GM18861 (cell line): ENCODE data around the gene PRKN.
"Not testable (repeated sequence)": the region's sequence is repeated elsewhere in the genome, so short reads cannot be mapped to it uniquely, and the experiment has no call there.

Source experiments
- ATAC-seq: cut with Tn5 transposase; IDR thresholded peaks from one replicate; pipeline ENCODE4 v1.9.1; 2021; ENCODE audit not compliant: unreplicated experiment

The PRKN gene

DNA sequence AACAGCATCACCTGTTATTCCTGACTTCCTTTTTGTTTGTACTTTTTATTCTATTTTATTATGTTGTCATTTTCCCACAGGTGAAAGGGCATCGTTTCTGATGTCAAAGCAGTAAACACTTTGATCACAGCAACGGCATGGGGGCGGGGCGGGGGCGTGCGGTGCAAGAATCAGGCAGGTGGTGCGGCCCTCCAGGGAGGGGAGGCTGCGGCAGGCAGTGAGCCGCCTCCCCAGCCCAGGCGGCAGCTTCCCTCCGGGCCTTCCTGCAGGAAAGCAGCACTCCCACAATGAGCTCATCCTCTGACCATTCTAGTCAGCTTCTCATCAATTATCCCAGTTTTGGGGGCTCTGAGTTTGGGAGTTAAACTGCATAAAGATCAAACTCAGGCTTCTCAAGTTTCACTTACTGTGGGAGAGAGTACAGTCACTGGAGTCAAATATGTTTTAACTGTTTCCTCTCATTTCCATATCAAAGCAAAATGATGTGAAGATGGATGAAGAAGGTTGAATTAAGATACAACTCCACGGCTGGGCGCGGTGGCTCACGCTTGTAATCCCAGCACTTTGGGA is 845.3 kb downstream of the PRKN start:
- ATAC-seq: no peak

DNA sequence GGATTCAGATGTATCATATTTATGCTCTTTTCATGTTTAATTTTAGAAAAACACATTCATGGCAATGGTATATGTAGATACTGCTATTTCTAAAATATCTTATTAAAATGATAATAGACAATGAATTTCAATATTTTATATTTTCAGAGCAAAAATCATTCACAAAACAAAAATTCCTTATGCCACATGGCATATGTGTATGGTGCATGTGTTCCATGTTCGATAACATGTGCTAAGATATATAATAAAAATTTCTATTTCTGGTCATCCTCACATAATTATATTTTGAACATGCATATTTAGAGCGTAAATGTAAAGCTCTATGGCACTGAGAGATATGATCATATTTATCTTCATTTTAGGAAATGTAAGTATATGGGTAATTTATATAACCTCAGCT is 847.5 kb downstream of the PRKN start:
- ATAC-seq: no peak

DNA sequence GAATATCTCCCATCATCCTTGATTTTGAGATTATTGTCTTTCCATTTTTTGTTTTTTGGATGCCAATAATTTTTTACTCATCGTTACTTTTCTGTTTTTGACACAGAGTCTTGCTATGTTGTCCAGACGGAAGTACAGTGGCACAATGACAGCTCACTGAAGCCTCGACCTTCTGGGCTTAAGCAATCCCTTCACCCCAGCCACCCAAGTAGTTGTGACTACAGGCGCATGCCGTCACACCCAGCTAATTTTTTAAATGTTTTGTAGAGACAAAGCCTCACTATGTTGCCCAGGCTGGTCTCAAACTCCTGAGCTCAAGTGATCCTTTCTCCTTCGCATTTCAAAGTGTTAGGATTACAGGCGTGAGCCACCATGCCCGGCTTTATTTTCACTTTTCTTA is 851.3 kb downstream of the PRKN start:
- no peak for ATAC-seq

DNA sequence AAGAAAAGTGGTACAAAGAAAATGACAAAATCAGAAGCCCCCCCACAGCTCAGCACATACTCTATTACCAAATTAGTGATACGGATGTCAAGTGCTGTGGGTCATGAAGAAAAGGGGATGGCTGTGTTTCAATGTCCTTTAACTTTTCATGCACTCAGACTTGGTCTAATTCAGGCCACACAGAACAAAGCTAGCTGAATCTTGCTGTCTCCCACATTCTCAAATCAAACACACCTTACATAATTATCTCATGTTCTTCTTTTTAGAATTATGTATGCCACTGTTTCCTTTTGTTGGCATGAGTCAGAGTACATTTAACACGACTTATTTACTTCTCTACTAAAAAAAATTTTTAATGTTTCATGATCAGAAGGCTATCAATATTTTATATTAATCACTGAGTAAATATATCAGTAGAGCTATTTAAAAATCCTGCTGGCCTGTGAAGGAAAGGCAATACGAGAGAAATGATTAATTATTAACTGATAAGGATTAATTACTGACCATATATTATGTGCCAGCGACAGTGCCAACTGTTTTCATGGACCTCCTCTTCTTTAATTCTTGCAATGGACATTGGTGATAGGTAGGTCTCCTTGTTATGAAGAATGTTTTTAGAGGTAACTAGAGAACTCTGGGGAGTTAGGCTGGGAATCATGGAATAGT is 857.2 kb downstream of the PRKN start:
- ATAC-seq: no peak

DNA sequence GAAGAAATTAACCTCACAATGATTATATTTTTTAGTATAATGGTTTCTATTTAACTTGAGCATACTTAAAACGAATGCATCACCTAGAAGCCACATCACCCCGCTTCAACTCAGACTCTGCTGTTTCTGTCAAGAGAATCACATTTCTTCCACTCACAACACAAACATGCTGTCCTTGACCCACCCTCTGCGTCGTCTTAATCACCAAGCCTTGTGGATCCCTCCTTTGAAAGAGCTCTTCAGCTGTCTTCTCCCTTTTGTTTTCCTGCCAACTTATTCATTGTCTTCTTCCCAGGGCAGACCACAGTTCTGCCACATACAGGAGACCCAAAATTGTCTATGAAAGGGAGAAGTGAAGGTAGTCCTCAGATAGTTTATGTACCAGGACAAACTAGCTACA is 858.1 kb downstream of the PRKN start:
- no peak for ATAC-seq

DNA sequence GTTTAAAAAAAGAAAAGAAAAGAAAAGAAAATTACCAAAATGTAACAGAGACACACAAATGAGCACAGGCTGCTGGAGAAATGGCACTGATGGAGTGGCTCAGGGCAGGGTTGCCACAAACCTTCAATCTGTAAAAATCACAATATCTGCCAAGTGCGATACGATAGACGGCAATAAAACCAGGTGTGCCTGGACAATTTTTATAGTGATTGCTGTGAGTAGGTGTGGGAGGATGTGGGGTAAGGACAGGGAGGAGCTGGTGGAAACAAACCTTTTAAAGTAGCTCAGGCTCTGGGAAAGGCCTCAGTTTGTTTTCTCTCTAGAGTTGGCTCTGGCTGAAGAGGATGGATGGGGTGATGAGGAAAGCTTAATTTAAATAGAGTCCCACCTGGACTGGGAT is 861.0 kb downstream of the PRKN start:
- no peak for ATAC-seq

DNA sequence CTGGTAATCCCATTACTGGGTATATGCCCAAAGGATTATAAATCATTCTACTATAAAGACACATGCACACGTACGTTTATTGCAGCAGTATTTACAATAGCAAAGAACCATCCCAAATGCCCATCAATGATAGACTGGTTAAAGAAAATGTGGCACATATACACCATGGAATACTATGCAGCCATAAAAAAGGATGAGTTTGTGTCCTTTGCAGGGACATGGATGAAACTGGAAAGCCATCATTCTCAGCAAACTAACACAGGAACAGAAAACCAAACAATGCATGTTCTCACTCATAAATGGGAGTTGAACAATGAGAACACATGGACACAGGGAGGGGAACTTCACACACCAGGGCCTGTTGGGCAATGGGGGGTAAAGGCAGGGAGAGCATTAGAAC is 866.5 kb downstream of the PRKN start:
- not testable (repeated sequence) for ATAC-seq

DNA sequence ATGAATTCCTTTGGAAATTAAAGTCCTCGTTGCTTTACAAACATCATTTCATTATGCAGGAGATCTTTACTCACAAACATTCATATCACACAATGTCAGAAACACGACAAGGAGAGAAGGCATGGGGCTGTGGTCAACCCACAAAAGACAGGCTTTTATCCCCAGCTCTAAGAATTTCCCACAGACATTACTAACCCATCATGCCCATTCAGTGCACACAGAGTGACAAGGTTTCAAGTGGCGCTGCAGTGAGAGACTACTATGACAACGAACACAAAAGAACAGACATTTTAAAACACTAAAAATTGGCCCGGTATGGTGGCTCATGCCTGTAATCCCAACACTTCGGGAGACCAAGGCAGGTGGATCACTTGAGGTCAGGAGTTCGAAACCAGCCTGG is 873.9 kb downstream of the PRKN start:
- ATAC-seq: no peak

DNA sequence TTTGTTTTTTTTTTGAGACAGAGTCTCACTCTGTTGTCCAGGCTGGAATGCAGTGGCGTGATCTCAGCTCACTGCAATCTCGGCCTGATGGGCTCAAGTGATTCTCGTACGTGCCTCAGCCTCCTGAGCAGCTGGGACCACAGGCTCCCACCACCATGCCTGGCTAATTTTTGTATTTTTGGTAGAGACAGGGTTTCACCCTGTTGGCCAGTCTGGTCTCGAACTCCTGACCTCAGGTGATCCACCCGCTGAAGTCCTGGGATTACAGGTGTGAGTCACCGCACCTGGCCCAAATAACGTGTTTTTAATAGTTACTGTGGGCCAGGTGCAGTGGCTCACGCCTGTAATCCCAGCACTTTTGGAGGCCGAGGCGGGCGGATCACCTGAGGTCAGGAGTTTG is 876.1 kb downstream of the PRKN start:
- ATAC-seq: not testable (repeated sequence)

DNA sequence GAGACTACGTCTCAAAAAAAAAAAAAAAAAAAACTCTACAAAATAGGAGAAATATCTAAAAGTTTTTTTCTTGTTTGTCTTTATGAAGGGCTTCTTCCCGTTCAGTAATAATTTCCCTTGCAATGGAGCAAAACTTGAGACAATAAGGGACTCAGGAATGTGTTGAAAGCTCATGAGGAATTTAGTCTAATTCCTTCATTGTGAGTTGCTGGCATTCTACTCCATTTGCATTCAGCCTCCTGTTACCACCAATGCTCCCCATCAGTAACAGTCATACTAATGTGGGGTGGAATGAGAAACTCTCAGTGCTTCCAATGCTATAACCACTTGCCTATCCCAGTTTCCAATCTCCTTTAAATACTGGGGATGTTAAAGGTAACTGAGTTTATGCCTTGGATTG is 877.0 kb downstream of the PRKN start:
- no peak for ATAC-seq

DNA sequence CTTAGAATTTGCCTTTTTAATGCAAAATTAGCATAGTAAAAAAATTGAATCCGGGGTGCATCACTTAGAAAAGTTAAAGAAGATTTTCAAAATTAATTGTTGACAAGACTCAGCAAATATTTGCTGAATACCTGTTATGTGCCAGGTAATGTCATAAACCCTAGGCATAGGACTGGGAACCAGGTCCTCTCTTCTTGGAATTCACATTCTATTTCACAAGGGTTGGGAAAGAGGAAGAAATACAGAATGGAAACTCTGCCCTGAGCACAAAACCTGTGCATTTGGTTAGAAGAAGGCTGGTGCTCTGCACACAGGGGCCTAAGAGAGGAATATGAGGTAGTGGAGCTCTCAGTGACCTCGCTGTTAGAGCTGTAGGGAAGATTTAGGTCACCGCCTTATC is 879.9 kb downstream of the PRKN start:
- ATAC-seq: no peak

DNA sequence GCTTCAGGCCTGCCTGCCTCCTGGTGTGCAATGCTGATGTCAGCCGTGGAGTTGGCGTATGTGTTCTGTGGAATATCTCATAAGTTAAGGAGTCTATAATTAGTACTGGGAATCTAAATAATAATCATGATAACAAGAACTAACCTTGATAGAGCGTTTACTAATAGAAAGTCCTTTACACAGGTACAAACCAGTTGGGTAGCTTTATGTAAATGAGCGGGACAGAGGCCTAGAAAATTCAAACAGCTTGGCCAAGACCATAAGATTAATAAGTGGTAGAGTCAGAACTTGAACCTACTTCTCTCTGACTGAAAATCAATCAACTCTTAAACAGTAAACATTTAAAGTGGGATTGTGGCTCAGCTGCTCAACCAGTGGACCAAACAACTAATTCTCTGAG is 882.8 kb downstream of the PRKN start:
- no peak for ATAC-seq

DNA sequence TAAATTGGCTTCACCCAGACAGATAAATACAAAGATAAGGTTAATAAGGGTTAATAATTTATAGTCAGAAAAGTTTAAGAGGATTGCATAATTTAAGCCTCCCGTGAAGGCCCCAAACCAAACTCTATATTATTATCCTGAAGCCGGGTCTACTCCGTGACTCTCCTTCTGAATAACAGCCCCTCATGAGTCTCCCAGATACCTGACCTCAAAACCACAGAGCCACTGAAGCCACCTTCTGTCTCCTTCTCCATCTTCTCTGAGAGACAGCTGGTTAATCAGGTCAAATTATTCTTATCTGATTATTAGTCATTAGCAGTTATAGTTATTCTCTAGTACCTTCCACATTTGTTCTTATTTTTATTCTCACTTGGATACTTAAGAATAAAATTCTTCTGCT is 884.5 kb downstream of the PRKN start:
- no peak for ATAC-seq

DNA sequence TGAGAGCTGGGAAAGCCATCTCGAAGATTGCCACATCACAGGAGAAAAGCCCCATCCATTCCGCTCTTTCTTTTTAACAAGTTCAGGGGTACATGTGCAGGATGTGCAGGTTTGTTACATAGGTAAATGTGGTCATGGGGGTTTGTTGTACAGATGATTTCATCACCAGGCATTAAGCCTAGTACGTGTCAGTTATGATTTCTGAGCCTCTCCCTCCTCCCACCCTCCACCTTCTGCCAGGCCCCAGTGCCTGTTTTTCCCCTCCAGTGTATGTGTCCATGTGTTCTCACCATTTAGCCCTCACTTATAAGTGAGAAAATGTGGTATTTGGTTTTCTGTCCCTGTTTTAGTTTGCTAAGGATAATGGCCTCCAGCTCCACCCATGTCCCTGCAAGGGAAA is 887.2 kb downstream of the PRKN start:
- no peak for ATAC-seq

DNA sequence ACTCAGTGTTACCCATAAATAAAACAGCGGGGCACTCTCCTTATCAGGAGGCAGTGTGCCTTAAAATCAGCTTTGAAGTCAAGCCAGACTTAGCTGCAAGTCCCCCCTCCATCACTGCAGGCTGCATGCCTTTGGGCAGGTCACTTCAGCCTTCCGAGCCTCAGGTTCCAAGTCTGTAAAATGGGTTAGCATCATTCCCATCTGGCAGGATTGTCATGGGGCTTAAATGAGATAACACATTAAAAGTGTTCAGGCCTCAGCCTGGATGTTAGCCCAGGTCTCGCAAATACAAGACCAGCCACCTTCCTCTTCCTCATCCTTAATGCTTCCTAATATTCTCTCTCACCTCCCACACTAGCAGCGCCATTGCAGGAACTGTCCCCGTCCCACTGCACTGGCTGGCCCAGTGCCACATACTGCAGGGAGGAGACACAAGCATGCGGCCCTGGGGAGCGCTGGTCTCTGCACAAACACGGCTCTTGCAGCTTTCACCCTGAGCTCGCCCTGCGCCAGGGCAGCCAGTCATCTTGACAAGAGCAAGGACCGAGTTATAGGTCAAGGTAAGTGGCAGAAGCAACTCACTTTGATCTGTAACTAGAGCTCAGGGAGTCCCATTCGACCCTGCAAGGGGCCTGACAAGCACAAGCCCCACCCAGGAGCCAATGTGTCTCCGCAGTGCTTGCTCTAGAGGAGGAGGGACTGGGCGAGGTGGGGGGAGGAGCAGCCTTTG is 889.1 kb downstream of the PRKN start:
- ATAC-seq: no peak

DNA sequence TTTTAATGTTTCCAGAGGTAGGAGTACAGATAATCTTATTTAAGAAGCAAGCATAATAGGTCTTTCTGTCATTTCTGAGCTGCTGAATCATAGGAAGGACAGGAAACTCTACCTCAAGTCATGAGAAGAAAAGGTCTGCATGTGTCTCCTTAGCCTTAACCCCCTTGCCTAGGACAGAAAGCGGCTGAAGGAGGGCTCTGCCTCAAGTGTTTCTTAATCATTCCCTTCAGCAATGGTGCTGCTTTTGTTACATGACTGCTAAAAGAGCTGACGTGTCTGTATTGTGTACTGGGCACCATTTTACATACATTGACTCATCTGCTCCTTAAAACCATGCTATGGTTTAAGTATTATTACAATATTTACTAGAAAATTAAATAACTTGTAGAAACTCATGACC is 889.7 kb downstream of the PRKN start:
- no peak for ATAC-seq

DNA sequence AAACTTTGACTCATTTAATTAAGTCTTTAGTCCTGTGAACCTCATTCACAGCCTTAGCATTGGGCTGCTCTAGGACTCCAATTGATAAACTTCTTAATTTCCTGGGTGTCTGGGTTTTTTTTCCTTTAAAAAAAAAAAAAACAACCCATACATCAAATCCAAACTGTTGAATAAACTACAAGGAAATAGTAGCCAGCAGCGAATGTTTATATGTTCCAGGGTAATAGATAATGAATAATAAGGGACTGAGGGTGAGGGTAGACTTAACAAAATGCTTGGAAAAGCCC is 890.2 kb downstream of the PRKN start:
- ATAC-seq: no peak

DNA sequence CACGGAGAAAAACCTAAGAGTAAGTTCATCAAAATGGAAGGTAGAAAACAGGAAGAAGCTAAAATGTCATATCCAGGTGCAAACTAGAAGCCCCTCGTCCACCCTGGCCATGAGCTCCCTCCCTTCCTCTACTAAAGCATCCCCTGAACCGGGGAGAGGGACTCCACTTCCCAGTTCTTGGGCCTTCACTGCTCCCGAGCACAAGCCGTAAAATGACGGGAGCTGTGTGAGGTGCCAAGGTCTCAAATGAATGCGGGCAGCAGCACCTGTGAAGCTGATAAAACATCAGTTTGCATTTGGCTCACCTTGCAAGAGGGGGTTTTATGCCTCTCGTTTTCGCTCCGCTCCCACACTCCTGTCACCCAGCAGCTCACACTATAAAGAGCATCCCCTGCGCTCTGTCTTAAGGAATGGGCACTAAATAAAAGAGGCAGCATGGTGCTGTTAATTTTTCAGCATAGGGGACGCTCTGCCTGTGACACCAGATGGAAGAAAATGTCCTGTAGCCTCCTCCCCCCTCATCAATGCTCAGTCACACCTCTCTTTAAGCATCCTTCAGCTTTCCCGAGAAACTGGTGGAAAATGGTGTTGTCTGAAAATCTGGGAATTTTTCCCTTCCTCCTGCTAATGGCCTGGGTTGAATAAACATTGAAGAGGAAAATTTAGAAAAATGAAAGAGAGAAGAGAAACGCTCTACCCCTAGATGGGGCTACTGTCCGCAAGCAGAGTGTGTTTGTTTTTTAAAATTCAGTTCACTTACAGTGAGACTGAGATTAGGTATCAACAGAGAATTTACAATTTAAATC is 890.7 kb downstream of the PRKN start:
- ATAC-seq: no peak

DNA sequence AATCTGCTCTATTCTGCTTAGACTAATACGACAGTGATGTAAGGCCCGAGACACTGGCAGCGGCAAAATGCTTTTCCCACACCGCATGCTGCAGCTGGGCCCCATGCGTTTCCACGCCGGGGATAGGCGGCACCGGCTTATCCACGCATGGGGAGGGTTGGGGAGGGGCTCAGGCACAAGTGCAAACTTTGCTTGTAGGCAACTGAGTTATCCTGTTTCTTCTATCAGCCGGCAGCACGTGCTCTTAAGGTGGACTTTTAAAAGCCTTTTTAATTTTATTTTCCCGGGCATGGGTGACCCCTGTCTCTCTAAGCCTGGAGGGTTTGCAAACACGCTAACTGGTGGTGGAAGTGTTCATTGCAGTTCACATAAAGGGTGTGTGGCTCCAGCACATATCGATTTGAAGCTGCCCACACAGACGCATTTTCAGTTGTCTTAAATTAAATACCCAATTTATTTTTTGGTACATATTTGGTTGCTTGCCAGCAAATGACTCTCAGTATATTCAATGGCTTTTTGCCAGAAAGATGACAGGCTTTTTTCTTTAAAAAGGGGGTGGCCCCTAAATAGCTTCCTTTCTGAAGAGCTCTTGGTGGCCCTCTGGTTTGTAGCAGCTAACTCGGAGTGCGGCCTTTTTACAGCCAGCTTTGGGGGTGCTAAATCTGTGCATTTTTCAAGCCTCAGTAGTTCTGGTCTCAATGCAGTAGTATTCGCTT is 891.9 kb downstream of the PRKN start:
- no peak for ATAC-seq

DNA sequence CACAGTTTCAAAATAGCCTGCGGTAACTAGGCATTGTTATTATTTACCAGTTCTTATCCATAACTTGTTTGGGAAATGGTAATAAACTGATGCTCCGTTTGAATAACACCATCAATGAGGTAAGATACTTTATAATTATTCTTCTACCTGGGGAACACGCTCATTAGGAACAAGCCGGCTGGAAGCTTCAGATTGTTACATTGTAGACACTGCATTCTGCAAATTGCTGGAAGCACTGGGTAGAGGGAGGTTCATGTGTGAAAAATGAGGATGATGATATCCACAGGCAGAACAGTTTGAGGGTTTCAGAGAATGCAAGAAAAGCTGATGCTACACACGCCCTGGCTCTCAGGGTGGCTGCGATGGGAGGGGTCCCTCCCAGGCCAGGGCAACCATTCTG is 893.1 kb downstream of the PRKN start:
- ATAC-seq: no peak

DNA sequence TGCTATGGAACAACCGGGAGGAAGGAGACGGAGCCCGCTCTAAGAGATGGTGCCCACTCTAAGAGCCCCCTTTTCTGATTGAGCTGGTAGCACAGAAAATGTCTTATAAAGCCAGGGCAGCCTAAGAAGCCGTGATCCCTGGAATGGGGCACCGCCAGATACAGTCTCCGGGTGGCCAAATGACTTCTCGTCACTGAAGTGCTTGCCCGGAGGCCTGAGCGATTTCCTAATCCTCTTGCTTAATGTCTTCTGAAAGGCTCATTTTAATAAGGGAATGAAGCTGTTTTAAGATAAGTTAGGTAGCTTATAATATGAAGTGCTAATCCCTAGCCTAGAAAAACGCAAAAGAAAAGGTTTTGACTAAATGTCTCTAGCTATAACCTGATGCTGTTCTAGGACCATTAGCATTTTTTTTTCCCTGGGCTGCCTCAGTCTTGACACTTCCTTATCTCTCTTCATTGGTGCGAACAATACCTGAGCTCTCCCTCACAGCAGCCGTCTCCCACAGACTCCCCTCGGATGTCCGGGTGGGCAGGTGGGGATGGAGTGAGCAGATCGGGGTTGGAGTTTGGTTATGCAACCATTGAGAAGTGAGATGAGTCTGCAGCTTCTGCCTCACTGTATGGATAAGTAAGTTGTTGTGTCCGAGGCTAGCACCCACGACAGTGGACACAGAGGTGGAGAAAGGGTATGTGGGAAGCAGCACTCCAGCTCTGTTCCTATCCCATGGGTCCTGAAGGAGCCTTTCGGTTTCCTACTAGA is 894.3 kb downstream of the PRKN start:
- no peak for ATAC-seq
